Skeletal muscle tissue (tissue), 4 donors: ENCODE measurements around the gene UBA52. TPM values are rescaled to one million over a fixed set of nuclear protein-coding genes. Genes with fewer than 3 reads are reported as not detected.
"Not testable (repeated sequence)": the region's sequence is repeated elsewhere in the genome, so short reads cannot be mapped to it uniquely, and the experiment has no call there.

Experiments
- H3K27ac ChIP-seq: one replicate; pipeline ENCODE4 v1.7.0; 2013; ENCODE audit warnings: mild to moderate bottlenecking, low read depth, low read length, inconsistent platforms
- H3K27me3 ChIP-seq, 3 donors: one replicate each; pipeline ENCODE4 v1.7.0; 2013; ENCODE audit warnings: low read length in 3 of 3; ENCODE audit not compliant: control insufficient read depth in 3 of 3, insufficient read depth in 3 of 3
- H3K36me3 ChIP-seq, 3 donors: one replicate each; pipeline ENCODE4 v1.7.0; 2013; ENCODE audit warnings: low read length in 3 of 3; ENCODE audit not compliant: control insufficient read depth in 3 of 3, insufficient read depth in 3 of 3
- H3K4me1 ChIP-seq, 3 donors: one replicate each; pipeline ENCODE4 v1.7.0; 2013; ENCODE audit warnings: low read length in 3 of 3, mild to moderate bottlenecking in 3 of 3; ENCODE audit not compliant: control insufficient read depth in 3 of 3, insufficient read depth in 3 of 3
- H3K4me3 ChIP-seq, 3 donors: one replicate each; pipeline ENCODE4 v1.7.0; 2013; ENCODE audit warnings: low read length in 3 of 3
- H3K9ac ChIP-seq, 3 donors: one replicate each; pipeline ENCODE4 v1.7.0; 2013; ENCODE audit warnings: low read length in 3 of 3, mild to moderate bottlenecking in 3 of 3, moderate library complexity in 2 of 3, low read depth in 1 of 3
- H3K9me3 ChIP-seq, 3 donors: one replicate each; pipeline ENCODE4 v1.7.0; 2013; ENCODE audit warnings: low read length in 3 of 3; ENCODE audit not compliant: control insufficient read depth in 3 of 3
- total RNA-seq: library from RNA; depleted of rRNA; stranded (reverse); fragments of >200 nt; gene quantifications from one replicate; pipeline ENCODE4 v1.2.3, GENCODE V29; 2014
- donor health status: Osteomylitis.

The UBA52 gene
- total RNA-seq, 1 donor from 2014 or later = 905 TPM

DNA sequence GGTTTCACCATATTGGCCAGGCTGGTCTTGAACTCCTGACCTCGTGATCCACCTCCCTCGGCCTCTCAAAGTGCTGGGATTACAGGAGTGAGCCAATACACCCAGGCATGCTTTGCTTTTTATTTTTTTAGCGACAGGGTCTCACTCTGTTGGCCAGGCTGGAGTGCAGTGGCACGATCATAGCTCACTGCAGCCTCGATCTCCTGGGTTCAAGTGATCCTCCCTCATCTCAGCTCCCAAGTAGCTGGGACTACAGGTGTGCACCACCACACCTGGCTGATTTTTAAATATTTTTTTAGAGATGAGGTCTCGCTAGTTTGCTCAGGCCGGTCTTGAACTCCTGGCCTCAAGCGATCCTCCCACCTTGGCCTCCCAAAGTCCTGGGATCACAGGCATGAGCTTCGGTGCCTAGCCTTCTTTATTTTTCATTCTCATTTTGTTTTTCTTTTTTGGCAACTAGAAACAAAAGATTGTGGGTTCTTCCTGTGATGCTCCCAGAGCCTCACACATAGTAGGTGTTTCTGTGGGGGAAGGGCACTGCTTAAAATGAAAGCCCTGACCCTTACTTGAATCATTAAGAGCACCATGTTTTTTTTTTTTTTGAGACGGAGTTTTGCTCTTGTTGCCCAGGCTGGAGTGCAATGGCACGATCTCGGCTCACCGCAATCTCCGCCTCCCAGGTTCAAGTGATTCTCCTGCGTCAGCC lies 29.2 kb downstream of the UBA52 start:
- H3K27ac ChIP-seq, H3K9ac ChIP-seq, H3K4me3 ChIP-seq, H3K4me1 ChIP-seq, H3K36me3 ChIP-seq, H3K9me3 ChIP-seq: not testable (repeated sequence)
- H3K27me3 ChIP-seq = peaks cover 26 to 48% (median 46%) of the 10 kb centered on the region in 3 donors

DNA sequence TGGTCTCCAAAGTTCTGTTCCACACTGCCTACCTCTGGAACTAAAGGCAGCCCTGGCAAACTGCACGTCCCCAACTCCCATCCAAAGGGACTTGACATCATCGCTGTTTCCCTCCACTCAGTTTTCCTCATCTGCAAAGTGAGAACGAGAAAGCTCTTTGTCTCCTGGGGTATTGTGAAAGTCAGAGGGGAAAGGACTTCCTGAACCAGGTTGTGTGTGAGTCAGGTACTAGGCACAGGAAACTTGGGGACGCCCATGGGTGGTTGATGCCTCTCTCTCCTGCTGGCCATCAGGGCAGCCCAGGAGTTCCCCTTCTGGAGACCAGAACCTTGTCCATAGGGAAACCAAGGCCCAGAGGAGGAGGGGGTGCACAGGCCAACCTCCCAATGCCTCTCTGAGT lies 30.2 kb downstream of the UBA52 start:
- Histone ChIP-seq H3K4me1 (peaks cover 0 to 8% (median 5%) of the 10 kb centered on the region in 3 donors), H3K27ac (no peak overlapping the region), H3K9ac (no peak overlapping the region), H3K27me3 (peaks cover 26 to 48% (median 48%) of the 10 kb centered on the region in 3 donors), H3K4me3 (no peak overlapping the region), H3K9me3 (no peaks in the 10 kb centered on the region), H3K36me3 (no peaks in the 10 kb centered on the region)

DNA sequence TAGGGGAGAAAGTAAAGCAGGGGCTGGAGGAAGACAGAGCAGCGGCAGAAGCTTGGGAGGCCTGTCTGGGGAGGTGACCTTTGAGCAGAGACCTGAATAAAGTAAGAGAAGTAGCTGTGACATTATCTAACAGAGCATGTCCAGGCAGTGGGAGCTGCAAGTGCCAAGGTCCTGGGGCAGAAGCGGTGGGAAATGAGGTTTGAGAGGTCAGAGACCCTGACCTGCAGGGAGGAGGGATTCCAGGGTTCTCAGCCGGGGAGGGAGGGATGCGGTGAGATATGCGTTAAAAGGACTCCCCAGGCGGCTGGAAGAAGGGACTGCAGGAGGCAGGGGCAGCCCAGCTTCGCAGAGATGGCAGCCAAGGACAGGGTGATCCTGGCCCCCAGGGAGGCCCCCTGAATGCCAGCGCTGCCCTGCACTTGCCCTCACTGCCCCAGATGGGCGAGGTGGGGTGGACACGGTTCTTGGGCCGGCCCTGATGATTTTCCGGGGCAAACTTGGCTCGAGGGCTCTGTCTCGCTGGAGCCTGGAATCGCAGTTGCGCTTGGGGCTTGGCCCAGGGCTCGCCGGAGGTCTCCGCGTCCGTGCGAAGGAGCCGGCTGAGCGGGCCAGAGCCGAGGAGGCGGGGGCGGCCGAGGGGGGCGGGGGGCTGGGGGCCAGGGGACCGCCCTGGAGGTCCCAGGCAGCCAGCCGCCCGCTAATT lies 31.7 kb downstream of the UBA52 start:
- Histone ChIP-seq H3K9ac (no peak overlapping the region), H3K27me3 (peaks cover 37 to 53% (median 51%) of the 10 kb centered on the region in 3 donors)

DNA sequence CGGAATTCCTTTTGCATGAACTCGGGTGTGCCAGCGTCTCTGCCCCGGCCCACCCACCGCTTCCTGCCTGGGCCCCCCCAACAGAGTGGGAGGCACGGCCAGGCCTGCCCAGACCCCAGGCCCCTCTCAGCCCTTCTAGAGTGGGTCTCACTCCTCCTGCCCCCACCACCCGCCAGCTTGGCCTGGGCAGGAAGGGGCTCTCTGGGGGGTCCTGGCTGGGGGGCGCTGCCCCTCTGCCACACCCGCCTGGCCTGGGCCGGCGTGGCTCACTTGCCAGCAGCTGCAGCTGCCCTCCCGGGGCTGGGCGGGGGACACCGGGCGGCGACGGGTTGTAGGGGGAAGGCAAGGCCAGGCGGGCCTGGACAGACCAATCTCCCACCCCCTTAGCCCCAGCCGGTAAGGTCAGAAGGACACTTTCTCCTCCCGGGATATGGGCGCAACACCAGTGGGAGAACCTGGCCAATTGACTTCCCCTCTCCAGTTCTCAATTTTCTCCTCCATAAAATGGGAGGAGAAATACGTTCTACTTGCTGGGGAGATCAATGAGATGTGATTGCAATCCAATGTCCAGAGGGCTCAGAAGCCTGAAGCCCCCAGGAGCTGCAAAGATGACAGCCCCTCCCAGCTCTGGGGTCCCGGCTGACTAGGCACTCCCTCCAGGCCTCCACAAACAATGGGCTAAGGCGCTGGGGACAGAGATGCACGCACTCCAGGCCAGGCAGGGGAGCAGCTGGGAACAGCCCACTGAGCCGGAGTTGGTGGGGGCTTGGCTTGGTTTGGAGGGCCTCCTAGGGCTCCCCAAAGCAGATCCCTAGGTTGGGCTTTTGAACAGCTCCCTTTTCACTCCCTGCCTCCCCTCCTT lies 32.5 kb downstream of the UBA52 start:
- peaks cover 5 to 16% (median 7%) of the 10 kb centered on the region in 3 donors for H3K4me1 ChIP-seq
- no peaks in the 10 kb centered on the region for H3K9me3 ChIP-seq
- no peak overlapping the region for H3K4me3 ChIP-seq
- peaks cover 38 to 54% (median 53%) of the 10 kb centered on the region in 3 donors for H3K27me3 ChIP-seq
- no peaks in the 10 kb centered on the region for H3K36me3 ChIP-seq
- no peak overlapping the region for H3K27ac ChIP-seq
- no peak overlapping the region for H3K9ac ChIP-seq

More for the DNA sequence above, 31.7 kb downstream of the UBA52 start:
- no peaks in the 10 kb centered on the region for H3K9me3 ChIP-seq
- H3K27ac ChIP-seq = no peak overlapping the region
- peaks cover 5 to 16% (median 7%) of the 10 kb centered on the region in 3 donors for H3K4me1 ChIP-seq
- no peak overlapping the region for H3K4me3 ChIP-seq
- H3K36me3 ChIP-seq = no peaks in the 10 kb centered on the region

DNA sequence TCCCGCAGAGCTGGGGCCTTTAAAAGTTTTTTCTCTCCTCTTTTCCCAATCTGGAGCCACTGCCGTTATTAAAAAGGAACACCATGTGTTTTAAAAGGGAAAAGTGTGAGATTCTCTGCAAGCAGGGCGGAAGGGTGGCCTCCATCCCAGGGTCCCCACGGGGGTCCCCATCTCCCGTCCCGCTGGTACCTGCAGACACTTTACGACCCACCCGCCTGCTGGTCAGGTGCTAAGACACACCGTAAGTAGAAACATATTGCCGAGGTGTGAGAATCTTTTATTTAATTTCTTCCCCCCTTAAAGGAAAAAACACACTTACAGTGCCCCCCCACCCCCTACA lies 33.1 kb downstream of the UBA52 start:
- H3K4me1 ChIP-seq = peaks cover 5 to 16% (median 7%) of the 10 kb centered on the region in 3 donors
- peaks cover 42 to 54% (median 52%) of the 10 kb centered on the region in 3 donors for H3K27me3 ChIP-seq
- H3K9me3 ChIP-seq = no peaks in the 10 kb centered on the region
- no peak overlapping the region for H3K4me3 ChIP-seq
- no peak overlapping the region for H3K27ac ChIP-seq
- no peak overlapping the region for H3K9ac ChIP-seq
- H3K36me3 ChIP-seq = no peaks in the 10 kb centered on the region

DNA sequence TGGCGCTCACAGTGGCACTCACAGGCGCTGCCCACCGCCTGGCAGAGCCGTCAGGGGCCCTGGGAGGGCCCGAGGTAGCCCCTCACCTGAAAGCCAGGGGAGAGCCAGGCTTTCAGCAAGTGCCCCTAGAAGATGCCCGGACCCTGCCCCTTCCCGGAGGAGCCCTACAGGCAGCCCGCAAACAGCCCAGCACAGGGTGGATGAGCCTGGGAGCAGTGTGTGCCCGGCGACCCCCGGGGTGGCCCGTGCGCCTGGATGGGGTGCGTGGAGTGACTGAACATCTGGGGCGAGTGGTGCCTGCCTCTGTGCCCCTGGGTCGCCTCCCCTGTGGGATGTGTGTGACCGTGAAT lies 33.5 kb downstream of the UBA52 start:
- Histone ChIP-seq H3K4me3 (peak overlapping the region in 2 of 3 donors; percentile 22 to 43), H3K9ac (no peak overlapping the region), H3K27ac (no peak overlapping the region), H3K9me3 (no peaks in the 10 kb centered on the region), H3K36me3 (no peaks in the 10 kb centered on the region), H3K27me3 (peaks cover 46 to 58% (median 56%) of the 10 kb centered on the region in 3 donors), H3K4me1 (peaks cover 5 to 16% (median 7%) of the 10 kb centered on the region in 3 donors)

DNA sequence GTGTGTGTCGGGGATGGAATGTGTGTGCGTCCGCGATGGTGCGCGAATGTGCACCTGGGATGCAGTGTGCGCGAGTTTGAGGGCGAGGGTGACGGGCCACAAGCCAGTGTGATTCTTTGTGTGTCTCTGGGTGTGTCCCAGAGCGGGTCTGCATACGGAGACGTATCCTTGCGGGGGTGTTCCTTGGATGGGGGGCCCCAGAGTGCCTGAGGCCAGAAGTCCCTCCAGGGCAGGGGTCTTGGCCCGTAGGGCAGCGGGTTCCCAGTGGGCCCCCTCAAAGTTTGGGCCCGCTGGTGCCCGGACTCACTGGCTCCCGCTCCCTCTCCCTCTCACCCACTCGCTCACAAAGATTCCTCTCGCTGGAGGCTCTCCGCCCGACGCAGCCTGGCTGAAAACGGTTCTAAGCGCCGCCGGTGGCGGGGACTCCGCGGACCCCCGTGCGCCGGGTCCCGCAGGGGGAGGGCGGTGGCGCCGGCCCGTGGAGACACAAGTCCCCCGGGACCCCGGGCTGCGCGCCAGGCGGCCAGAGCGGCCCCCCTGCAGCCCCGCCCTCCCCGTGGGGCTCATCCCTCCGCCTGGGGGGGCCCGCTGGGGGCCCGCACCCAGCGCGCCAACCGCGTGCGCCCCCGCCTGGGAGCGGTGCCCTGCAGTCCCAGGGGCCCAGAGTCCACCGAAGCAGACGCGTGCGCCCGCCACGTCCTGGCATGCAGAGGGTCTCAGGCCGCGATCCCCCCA lies 34.1 kb downstream of the UBA52 start:
- no peak overlapping the region for H3K27ac ChIP-seq
- peak overlapping the region in 1 of 3 donors; percentile 8 for H3K9ac ChIP-seq
- peak overlapping the region; percentile 20 to 43 (median 22) for H3K4me3 ChIP-seq
- peaks cover 50 to 62% (median 60%) of the 10 kb centered on the region in 3 donors for H3K27me3 ChIP-seq
- H3K4me1 ChIP-seq = peaks cover 5 to 19% (median 7%) of the 10 kb centered on the region in 3 donors
- no peaks in the 10 kb centered on the region for H3K9me3 ChIP-seq
- no peaks in the 10 kb centered on the region for H3K36me3 ChIP-seq

DNA sequence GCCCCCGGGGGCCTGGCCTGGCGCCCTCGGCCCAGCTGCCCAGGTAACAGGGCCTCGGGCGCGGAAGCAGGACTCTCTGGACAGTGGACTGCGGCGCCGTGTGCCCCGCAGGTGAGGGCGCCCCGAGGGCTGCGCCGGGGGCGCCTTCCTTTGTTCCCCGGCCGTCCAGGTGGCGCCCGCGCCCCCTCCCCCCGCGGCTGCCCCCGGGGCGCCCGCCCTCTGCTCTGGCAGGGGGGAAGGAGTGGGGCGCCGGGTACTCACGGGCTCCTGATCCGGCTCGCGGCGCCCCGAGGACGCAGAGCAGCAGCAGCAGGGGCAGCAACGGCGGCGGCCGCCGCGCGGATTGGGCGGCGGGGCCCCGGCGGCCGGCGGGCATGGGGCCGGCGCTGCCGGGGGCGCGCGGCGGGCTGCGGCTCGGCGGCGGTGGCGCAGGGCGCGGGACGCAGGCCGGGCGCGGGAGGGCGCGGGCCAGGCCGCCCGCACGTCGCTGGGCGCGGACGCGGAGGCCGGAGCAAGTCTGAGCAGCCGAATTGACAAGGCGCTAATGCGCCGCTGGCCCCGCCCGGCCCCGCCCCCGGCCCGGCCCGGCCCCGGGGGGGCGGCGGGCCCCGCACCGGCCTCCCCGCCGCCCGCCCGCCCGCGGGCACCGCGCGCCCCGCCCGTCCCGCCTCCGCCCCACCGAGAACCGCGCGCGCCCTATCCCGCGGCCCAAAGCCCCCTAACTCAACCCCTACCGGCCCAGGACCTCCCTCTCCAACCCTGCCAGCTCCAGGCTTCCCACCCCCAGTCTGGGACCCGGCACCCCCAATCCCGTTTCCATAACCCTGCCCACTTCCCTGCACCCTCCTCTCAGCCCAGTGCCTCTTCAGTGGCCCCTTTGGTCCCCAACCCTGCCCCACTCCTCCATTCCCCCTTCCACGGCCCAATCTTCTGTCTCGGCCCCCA lies 34.9 kb downstream of the UBA52 start, which contains the start of gene CRLF1:
Gene CRLF1, minus strand, starts transcription at position 519 of the 945 bp plus-strand sequence. Its CDS starts 143 bp downstream, at position 376.
- H3K9me3 ChIP-seq = no peaks in the 10 kb centered on the region
- no peaks in the 10 kb centered on the region for H3K36me3 ChIP-seq
- H3K27me3 ChIP-seq = peaks cover 55 to 68% (median 65%) of the 10 kb centered on the region in 3 donors
- peaks cover 7 to 22% (median 8%) of the 10 kb centered on the region in 3 donors for H3K4me1 ChIP-seq
- H3K27ac ChIP-seq = no peak within 1 kb of the TSS
- H3K9ac ChIP-seq = peak within 1 kb of the TSS in 2 of 3 donors; percentile 8 to 23
- H3K4me3 ChIP-seq = peak within 1 kb of the TSS in 2 of 3 donors; percentile 20 to 35
